DND-41 (cell line): ENCODE measurements around the gene RAI14.

Source experiments
- EZH2 ChIP-seq: IDR thresholded peaks from 3 replicates; pipeline ENCODE4 v1.6.1; 2012; ENCODE audit warnings: borderline replicate concordance, low read depth, mild to moderate bottlenecking, moderate library complexity, low read length, inconsistent platforms; ENCODE audit not compliant: severe bottlenecking
- TF ChIP-seq, protein P1 (sequence below): IDR thresholded peaks from 2 replicates; pipeline ENCODE4 v1.5.1; 2012; ENCODE audit warnings: borderline replicate concordance, low read length, moderate library complexity, mild to moderate bottlenecking; ENCODE audit not compliant: poor library complexity, severe bottlenecking; ENCODE audit errors: extremely low read depth

DNA sequence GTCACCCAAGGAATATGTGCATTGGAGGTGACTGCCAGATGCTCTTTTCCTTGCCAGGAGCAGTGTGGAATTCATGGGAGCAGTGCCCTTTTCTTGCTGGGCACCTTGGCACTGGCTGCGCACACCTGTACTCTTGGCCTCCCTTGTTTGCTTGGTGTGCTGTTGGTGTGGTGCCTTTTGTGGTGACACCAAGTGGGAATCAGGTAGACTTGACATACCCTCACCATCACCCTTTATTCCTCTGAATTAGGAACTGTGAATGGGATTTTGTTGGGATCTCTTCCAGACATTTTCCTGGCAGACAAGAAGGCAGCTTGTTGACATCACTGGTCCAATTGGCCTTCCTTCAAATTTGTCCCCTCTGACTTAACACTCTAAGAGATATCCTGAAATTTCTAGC lies 82.3 kb downstream of the RAI14 start:
- TF ChIP-seq, protein P1, sequence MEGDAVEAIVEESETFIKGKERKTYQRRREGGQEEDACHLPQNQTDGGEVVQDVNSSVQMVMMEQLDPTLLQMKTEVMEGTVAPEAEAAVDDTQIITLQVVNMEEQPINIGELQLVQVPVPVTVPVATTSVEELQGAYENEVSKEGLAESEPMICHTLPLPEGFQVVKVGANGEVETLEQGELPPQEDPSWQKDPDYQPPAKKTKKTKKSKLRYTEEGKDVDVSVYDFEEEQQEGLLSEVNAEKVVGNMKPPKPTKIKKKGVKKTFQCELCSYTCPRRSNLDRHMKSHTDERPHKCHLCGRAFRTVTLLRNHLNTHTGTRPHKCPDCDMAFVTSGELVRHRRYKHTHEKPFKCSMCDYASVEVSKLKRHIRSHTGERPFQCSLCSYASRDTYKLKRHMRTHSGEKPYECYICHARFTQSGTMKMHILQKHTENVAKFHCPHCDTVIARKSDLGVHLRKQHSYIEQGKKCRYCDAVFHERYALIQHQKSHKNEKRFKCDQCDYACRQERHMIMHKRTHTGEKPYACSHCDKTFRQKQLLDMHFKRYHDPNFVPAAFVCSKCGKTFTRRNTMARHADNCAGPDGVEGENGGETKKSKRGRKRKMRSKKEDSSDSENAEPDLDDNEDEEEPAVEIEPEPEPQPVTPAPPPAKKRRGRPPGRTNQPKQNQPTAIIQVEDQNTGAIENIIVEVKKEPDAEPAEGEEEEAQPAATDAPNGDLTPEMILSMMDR: no peak
- TF ChIP-seq EZH2: no peak
